ENCODE results near the gene MAML3. TPM values are rescaled to one million over a fixed set of nuclear protein-coding genes. Genes with fewer than 3 reads are reported as not detected.

The MAML3 gene
- total RNA-seq, result 1 to 10 TPM; 2.6 to 5.8 TPM

DNA sequence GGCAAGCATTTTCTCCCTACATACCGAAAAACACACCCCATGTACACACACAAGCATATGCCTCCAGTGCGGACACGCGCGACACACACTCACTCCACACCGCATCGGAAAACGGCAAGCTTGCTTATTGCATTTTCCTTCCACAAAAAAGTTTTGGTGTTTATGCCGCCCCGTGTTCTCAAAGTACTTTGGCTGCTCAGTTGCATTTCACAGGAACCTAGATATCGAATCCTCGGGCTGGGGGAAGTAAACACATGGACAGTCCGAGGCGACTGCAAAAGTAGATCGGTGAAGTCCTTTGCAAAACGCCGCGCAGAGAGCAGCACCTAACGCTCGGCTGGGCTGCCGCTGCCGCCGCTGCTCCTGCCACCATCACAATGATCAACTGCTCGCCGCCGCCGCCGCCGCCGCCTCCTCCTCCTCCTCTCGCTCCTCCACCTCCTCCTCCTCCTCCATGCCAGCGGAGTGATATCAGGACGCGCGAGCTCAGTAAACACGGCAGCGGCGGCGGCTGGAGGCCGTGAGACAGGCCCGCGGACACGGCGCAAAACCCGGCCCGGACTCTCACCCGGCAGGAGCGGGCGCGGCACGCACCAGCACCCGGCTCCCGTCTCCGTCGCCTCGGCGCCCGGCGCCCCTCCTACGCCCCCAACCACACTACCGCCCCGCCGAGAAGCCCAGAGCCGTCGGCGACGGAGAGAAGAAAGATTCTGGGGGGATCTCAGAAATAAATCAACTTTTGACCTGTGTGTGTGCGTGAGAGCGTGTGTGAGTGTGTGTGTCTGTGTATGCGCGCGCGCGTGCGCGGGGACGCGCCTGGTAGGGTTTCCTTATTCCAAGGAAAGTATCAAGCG is at the start of gene MAML3:
MAML3 (minus strand) TSS at position 467 of the 854 bp plus-strand sequence. CDS start 857 bp downstream, outside the sequence.
- DNase-seq (ENCODE audit: low spot score), result peak; percentile 94
- no peaks in the 10 kb centered on the region for H3K27me3 ChIP-seq
- H3K4me3 ChIP-seq, result peak within 1 kb of the TSS; percentile 75 to 89
- peak within 1 kb of the TSS; percentile 97 to 99 for H3K27ac ChIP-seq
- H3K36me3 ChIP-seq, result no peaks in the 10 kb centered on the region
- no peaks in the 10 kb centered on the region for H3K9me3 ChIP-seq
- TF ChIP-seq CTCF (IDR thresholded peaks at IDR 0.05), result no peak
- peaks cover 0 to 5% of the 10 kb centered on the region in 2 donors for H3K4me1 ChIP-seq

DNA sequence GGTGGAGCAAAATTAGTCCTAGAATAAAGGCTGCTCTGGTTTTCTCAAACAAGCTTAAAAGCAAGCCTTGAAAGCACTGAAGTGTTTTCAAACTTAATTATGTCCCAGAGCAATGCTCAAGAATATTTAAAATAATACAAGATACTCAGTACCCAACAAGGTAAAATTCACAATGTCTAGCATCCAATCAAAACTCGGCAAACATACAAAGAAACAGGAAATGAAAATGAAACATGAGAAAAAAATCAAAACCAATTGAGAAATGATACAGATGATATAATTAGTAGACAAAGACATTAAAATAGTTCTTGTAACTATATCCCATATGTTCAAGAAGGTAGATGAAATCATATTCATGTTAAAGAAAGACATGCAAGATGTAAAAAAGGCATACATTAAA is 45.0 kb upstream of the MAML3 start:
- TF ChIP-seq CTCF (IDR thresholded peaks at IDR 0.05), result no peak
- no peak overlapping the region for H3K4me3 ChIP-seq
- no peak for DNase-seq (ENCODE audit: low spot score)
- no peaks in the 10 kb centered on the region for H3K4me1 ChIP-seq
- H3K27me3 ChIP-seq, result no peaks in the 10 kb centered on the region
- H3K9me3 ChIP-seq, result no peaks in the 10 kb centered on the region
- H3K27ac ChIP-seq, result no peak overlapping the region
- H3K36me3 ChIP-seq, result no peaks in the 10 kb centered on the region

DNA sequence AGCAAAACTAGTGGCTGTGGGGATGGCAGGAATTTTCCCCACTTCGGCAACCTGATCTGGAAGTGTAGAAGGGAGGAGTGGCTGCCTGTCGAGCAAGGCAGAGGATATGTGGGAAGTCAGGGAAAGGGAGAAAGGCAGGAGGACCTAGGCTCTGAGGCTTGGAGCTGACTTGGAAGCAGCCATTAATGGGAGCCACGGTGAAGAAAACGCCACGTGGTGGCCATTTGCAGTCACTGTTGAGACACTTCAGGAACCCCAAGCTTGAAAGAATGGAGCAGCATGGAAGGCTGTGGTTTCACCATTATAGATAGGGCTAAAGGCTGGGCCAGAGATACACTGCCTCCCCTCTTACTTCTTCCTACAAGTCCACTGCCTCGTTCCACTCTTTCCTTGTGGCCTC is 41.8 kb upstream of the MAML3 start:
- H3K27me3 ChIP-seq, result no peaks in the 10 kb centered on the region
- TF ChIP-seq CTCF (IDR thresholded peaks at IDR 0.05), result no peak
- H3K9me3 ChIP-seq, result no peaks in the 10 kb centered on the region
- no peaks in the 10 kb centered on the region for H3K36me3 ChIP-seq
- no peak overlapping the region for H3K27ac ChIP-seq
- no peak for DNase-seq (ENCODE audit: low spot score)
- H3K4me3 ChIP-seq, result no peak overlapping the region
- no peaks in the 10 kb centered on the region for H3K4me1 ChIP-seq

GRCh38 chr4:140189805-140190204 is 35.8 kb upstream of the MAML3 start:
- no peak for DNase-seq (ENCODE audit: low spot score)
- Histone ChIP-seq H3K27me3 (no peaks in the 10 kb centered on the region), H3K4me3 (no peak overlapping the region), H3K36me3 (no peaks in the 10 kb centered on the region), H3K27ac (no peak overlapping the region), H3K9me3 (no peaks in the 10 kb centered on the region), H3K4me1 (peaks cover 0 to 6% of the 10 kb centered on the region in 2 donors)
- no peak for TF ChIP-seq CTCF (IDR thresholded peaks at IDR 0.05)

- H3K27ac ChIP-seq, result no peak overlapping the region
- H3K4me3 ChIP-seq, result no peak overlapping the region
- H3K4me1 ChIP-seq, result peaks cover 0 to 6% of the 10 kb centered on the region in 2 donors
- H3K9me3 ChIP-seq, result no peaks in the 10 kb centered on the region
- DNase-seq (ENCODE audit: low spot score), result no peak
- no peaks in the 10 kb centered on the region for H3K36me3 ChIP-seq
- no peaks in the 10 kb centered on the region for H3K27me3 ChIP-seq
- no peak for TF ChIP-seq CTCF (IDR thresholded peaks at IDR 0.05)
These were observed 35.0 kb upstream of the MAML3 start for GRCh38 chr4:140188975-140189374.
